ENCODE results near the gene F10. TPM values are rescaled to one million over a fixed set of nuclear protein-coding genes. Genes with fewer than 3 reads are reported as not detected.

Gene F10
- 1 to 10 TPM in 3 of 4 donors, under 1 TPM in 1; 1.00 to 4.8 (median 2.4) TPM for total RNA-seq

DNA sequence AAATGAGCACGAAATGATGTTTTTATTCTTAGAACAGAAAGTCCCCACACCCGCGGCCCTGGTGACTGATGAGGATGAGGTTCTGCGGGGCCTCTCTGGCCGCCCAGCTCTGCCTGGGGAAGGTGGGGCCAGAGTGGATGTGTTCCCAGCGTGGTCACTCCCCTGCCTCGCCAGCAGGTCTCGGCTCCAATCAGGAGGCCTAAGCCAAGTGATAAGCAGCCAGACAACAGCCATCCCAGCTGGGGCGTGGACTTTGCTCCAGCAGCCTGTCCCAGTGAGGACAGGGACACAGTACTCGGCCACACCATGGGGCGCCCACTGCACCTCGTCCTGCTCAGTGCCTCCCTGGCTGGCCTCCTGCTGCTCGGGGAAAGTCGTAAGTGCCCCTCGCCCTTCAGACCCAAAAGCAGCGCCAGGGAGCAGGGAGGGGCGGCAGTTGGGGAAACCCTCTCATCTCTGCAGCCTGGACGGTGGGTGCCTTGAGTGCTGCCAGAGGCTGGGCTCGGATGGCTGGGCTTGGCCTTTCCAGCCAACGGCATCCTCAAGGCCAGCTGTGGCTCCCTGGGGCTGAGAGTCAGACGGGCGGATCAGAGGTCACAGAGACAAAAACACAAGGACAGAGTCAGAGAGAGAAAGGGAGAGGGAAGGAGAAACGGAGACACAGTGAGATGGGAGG lies at the start of gene F10:
TSS of gene F10 (plus strand) at position 250 of the 676 bp plus-strand sequence. CDS start at position 307, 57 bp downstream.
- TF ChIP-seq POLR2A (IDR thresholded peaks at IDR 0.05), result no peak
- TF ChIP-seq, protein P1, sequence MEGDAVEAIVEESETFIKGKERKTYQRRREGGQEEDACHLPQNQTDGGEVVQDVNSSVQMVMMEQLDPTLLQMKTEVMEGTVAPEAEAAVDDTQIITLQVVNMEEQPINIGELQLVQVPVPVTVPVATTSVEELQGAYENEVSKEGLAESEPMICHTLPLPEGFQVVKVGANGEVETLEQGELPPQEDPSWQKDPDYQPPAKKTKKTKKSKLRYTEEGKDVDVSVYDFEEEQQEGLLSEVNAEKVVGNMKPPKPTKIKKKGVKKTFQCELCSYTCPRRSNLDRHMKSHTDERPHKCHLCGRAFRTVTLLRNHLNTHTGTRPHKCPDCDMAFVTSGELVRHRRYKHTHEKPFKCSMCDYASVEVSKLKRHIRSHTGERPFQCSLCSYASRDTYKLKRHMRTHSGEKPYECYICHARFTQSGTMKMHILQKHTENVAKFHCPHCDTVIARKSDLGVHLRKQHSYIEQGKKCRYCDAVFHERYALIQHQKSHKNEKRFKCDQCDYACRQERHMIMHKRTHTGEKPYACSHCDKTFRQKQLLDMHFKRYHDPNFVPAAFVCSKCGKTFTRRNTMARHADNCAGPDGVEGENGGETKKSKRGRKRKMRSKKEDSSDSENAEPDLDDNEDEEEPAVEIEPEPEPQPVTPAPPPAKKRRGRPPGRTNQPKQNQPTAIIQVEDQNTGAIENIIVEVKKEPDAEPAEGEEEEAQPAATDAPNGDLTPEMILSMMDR (IDR thresholded peaks at IDR 0.05 in 4 of 5, conservative IDR thresholded peaks at IDR 0.05 in 1 of 5), result no peak
- ATAC-seq (peak; percentile 33 to 41), DNase-seq (peak; percentile 16 to 23)
- Histone ChIP-seq H3K27ac (peak within 1 kb of the TSS in 3 of 4 donors; percentile 2 to 35 (median 31)), H3K4me3 (peak within 1 kb of the TSS in 1 of 4 donors; percentile 8), H3K36me3 (no peaks in the 10 kb centered on the region), H3K27me3 (no peaks in the 10 kb centered on the region), H3K9me3 (no peaks in the 10 kb centered on the region), H3K4me1 (no peaks in the 10 kb centered on the region)
- in situ Hi-C loops (cut with MboI; ENCODE audit: low sequenced_read_pairs in 4 of 4), result no loop called here
- intact Hi-C loops (cut with DNase I; ENCODE audit: low total_unique reads), result no loop called here

DNA sequence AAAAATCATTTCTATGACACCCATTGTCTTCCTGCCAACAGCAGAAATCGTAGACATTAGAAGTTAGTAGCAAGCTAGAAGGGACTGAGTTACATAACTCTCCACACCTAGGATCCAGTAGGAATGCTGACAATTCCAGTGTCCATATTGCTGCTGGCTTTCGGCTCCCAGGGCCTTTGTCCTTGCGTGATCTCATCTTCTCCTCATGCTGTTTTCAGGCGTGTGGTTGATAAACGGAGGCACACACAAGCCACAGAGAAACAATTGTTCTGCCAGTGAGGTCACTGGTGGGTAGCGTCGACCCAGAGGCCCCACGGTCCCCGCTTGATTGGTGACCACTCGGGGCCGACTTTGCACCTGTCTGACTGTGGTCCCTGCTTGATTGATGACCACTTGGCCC lies 48.7 kb upstream of the F10 start:
- no peak overlapping the region for H3K27ac ChIP-seq
- H3K36me3 ChIP-seq, result no peaks in the 10 kb centered on the region
- no peak for DNase-seq
- in situ Hi-C loops (cut with MboI; ENCODE audit: low sequenced_read_pairs in 4 of 4), result no loop called here
- no peak for TF ChIP-seq POLR2A (IDR thresholded peaks at IDR 0.05)
- TF ChIP-seq, protein P1 (IDR thresholded peaks at IDR 0.05 in 4 of 5, conservative IDR thresholded peaks at IDR 0.05 in 1 of 5), result no peak
- peaks cover 0 to 11% (median 4%) of the 10 kb centered on the region in 3 donors for H3K27me3 ChIP-seq
- intact Hi-C loops (cut with DNase I; ENCODE audit: low total_unique reads), result no loop called here
- no peaks in the 10 kb centered on the region for H3K4me1 ChIP-seq
- ATAC-seq, result no peak
- H3K9me3 ChIP-seq, result no peaks in the 10 kb centered on the region
- no peak overlapping the region for H3K4me3 ChIP-seq

DNA sequence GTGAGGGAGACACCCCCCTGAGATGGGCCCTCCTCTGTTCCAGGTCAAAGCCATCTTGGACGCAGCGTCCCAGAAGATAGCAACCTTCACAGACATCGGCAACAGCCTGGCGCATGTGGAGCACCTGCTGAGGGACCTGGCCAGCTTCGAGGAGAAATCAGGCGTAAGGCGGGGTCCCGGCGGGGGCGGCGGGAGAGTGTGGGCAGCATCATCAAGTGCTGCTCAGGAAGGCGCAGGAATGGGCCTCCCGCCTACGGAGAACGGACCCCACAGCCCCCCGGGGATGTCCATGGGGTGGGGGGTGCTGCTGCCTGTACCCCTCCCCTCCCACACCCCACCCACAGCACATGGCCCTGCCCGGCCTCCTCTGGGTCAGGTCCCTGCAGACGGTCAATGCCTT lies 48.2 kb upstream of the F10 start:
- no peaks in the 10 kb centered on the region for H3K4me1 ChIP-seq
- intact Hi-C loops (cut with DNase I; ENCODE audit: low total_unique reads), result no loop called here
- H3K27me3 ChIP-seq, result peaks cover 0 to 11% (median 5%) of the 10 kb centered on the region in 3 donors
- H3K27ac ChIP-seq, result no peak overlapping the region
- in situ Hi-C loops (cut with MboI; ENCODE audit: low sequenced_read_pairs in 4 of 4), result no loop called here
- H3K9me3 ChIP-seq, result no peaks in the 10 kb centered on the region
- ATAC-seq, result no peak
- no peak overlapping the region for H3K4me3 ChIP-seq
- no peak for TF ChIP-seq POLR2A (IDR thresholded peaks at IDR 0.05)
- TF ChIP-seq, protein P1 (IDR thresholded peaks at IDR 0.05 in 4 of 5, conservative IDR thresholded peaks at IDR 0.05 in 1 of 5), result no peak
- DNase-seq, result no peak
- H3K36me3 ChIP-seq, result no peaks in the 10 kb centered on the region

DNA sequence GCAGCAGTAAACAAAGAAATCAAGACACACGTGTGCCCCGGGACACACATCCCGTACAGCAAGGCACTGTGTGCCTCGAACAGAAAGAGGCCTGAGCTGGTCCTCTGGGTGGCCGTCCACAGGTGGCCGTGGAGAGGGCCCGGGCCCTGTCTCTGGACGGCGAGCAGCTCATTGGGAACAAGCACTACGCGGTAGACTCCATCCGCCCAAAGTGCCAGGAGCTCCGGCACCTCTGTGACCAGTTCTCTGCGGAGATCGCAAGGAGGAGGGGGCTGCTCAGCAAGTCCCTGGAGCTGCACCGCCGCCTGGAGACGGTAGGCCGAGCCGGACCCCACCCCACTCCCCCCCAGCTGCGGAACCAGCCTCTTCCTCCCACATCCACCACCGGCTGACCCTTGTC lies 47.7 kb upstream of the F10 start:
- TF ChIP-seq POLR2A (IDR thresholded peaks at IDR 0.05), result no peak
- TF ChIP-seq, protein P1 (IDR thresholded peaks at IDR 0.05 in 4 of 5, conservative IDR thresholded peaks at IDR 0.05 in 1 of 5), result no peak
- intact Hi-C loops (cut with DNase I; ENCODE audit: low total_unique reads), result no loop called here
- no peak for DNase-seq
- H3K9me3 ChIP-seq, result no peaks in the 10 kb centered on the region
- no peak overlapping the region for H3K4me3 ChIP-seq
- H3K27ac ChIP-seq, result no peak overlapping the region
- no peak for ATAC-seq
- H3K36me3 ChIP-seq, result no peaks in the 10 kb centered on the region
- H3K4me1 ChIP-seq, result no peaks in the 10 kb centered on the region
- in situ Hi-C loops (cut with MboI; ENCODE audit: low sequenced_read_pairs in 4 of 4), result no loop called here
- peaks cover 0 to 11% (median 5%) of the 10 kb centered on the region in 3 donors for H3K27me3 ChIP-seq
